Daoy (cell line): ENCODE data around the gene COL6A3. TPM values are rescaled to one million over a fixed set of nuclear protein-coding genes. Genes with fewer than 3 reads are reported as not detected.
A peak's percentile ranks its signal among the peaks of the same experiment; 100 is the strongest.

Experiments
- DNase-seq: peaks from one replicate; pipeline ENCODE4 v3.0.0-alpha.2; 2015; ENCODE audit warnings: low read depth
- total RNA-seq: library from RNA; depleted of rRNA; stranded (reverse); fragments of >200 nt; shearing (Covaris generic); gene quantifications from 2 replicates; pipeline ENCODE4 v1.2.3, GENCODE V29; 2014

COL6A3 gene
- total RNA-seq, 1 experiment from 2014 or later, result 296 TPM

DNA sequence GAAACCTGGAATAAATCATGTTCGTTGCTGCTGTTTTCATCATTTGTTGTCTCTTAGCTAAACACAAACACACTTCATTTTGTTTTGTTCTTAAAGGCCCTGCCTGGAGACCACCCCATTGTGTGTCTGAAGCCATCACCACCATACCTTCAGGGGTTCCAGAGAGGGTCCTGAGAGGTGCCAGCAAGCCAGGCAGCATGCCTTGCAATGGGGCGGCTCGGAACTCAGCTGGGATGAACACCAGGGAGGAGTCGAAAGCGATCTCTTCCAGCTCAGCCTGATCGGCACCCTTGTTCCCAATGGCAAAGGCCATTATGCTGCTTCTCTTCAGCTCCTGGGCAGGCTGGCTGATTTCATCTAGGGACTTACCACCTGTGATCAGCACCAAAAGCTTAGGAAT lies 33.2 kb downstream of the COL6A3 start:
- no peak for DNase-seq

DNA sequence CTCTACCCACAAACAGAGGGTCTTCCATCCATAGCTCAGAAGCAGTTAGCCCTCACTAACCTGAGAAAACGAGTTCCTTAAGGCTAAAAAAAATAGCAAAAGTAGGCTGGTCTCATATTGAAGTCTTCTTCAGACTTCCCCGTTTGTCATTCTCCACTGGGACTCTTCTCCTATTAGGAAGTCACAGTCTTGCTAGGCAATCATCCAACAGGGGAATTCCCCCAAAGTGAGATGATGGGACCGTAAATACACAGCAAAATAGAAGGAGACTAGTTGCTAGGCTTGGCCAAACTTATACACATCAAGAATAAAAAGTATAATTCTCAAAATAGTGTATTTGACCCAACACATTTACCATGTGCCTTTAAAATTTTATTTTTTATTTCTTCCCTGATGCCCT lies 34.3 kb downstream of the COL6A3 start:
- DNase-seq, result no peak

DNA sequence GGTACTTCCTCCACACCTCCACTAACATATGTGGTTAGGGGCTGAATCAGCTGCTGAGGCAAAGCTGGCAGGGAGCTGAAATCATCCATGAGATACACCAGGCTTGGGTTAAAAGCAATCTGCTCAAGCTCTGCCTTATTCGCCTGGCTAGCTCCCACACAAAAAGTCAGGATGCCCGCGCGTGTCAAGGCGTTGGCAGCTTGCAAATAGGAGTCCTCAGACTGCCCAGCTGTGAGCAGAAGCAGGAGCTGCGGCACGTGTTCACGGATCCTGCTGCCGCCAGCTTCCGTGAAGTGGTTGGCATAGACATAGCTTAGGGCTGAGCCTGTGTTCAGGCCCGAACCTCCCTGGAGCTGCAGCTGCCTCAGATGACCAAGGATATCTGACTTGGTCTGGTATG lies 35.3 kb downstream of the COL6A3 start:
- DNase-seq, result no peak

DNA sequence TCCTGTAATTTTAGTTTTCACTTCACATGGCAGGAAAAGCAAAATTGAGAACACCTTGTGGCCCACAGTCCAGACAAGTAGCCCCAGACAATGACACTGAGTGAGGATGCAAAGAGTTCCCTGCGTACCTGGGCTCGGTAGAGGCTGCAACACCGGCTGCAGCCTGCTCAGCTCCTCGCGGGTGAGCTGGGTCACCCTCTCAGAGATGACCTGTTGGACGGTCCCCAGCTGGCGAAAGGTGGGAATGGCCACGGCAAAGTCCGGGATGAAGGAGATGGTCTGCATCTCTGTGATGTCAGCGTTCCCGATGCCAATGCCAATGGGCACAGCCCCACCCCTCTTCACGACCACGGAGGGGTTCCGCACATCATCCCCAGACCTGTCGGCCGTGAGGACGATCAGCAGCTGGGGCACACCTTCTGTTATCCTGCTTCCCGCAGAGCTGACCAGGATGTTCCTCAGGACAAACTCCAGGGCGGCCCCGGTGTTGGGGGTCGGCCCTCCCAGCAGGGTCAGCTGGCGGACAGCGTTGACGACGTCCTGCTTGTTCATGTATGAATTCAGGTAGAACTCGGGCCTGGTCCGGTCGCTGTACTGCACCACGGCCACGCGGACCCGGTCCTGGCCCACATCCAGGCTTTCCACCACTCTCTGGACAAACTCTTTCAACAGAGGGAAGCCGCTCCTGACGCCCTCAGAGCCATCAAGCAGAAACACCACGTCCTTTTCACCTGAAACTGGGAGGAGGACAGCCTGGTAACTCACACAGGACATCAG lies 39.5 kb downstream of the COL6A3 start:
- DNase-seq, result no peak

DNA sequence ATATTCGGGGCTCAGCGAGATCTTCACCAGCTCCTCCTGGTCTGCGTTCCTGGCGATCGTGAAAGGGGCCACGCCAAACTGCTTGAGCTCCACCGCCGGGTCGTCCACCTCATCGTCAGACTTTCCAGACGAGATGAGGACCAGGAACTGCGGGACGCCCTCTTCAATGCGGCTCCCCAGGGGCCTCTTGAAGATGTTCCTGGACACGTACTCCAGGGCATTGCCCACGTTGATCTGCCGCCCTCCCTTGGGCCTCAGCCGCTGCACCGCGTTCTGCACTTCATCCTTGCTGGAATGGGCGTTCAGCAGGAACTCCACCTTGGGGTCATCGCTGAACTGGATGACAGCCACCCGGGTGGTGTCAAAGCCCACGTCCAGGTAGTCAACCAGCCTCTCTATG lies 42.1 kb downstream of the COL6A3 start:
- no peak for DNase-seq

DNA sequence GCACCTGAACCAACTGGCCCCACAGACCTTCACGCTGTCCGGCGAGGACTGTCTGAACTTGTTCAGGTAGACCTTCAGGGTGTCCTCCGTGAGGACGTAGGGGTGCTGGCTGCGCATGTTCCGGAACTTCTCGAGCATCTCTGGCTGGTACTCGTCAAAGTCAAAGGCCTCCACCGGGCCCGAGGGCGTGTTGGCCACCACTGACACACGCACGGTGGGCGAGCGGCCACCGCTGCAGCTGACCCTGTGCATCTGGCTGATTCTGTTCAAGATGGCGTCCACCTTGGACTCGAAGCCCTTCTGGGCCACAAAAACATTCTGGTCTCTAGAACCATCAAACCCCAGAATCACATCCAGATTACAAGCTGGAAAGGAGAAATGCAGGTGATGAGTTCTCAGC lies 48.3 kb downstream of the COL6A3 start:
- DNase-seq, result no peak

DNA sequence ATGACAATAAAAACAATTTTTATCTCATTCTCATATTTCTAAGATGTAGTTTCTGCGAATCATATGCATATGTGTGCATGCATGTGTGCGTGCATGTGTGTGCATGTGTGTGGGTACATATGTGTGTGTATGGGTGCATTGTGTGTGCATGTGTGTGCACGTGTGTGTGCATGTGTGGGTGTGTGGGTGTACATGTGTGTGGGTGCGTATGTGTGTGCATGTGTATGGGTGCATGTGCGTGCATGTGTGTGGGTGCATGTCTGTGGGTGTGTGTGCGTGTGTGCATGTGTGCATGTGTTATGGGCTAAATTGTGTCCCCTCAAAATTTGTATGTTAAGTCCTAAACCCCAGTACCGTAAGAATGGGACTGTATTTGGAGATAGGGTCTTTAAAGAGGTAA lies 49.3 kb downstream of the COL6A3 start:
- DNase-seq, result no peak

DNA sequence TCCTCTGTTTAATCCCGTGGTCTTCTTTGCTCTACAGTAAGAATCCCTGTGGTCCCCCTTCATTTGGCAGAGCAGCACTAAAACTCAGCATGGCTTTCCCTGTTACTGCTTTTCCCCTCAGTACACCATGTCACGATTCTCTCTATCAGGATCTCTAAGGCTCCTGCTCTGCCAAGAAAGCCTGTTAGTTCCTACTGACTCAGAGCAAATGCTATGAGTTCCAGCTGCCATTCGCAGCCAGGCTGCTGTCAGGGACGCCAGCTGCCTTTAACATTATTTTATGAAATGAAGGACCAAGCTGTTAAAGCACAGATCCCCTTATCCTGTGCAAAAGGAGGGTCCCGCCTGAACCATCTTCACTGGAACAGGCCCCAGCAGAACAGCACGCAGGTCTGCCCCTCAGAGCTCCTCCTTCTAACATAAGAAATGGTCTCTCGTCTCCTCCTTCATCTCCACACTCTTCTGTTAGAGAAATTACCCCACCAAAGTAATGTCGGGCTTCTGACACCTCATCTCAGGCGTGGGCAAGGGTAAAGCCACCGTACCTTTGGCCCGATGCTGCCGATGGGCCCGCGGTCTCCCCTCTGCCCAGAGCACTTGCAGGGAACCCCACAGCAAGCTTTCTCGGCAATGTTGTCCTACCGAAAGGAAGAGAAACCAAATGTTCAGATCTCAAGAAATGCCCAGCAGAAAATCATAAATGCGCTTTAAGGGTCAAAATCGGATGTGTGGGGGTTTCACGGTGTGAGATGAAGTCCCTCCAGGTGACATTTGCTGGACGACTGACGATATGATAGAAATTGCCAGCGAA lies 52.6 kb downstream of the COL6A3 start:
- no peak for DNase-seq

DNA sequence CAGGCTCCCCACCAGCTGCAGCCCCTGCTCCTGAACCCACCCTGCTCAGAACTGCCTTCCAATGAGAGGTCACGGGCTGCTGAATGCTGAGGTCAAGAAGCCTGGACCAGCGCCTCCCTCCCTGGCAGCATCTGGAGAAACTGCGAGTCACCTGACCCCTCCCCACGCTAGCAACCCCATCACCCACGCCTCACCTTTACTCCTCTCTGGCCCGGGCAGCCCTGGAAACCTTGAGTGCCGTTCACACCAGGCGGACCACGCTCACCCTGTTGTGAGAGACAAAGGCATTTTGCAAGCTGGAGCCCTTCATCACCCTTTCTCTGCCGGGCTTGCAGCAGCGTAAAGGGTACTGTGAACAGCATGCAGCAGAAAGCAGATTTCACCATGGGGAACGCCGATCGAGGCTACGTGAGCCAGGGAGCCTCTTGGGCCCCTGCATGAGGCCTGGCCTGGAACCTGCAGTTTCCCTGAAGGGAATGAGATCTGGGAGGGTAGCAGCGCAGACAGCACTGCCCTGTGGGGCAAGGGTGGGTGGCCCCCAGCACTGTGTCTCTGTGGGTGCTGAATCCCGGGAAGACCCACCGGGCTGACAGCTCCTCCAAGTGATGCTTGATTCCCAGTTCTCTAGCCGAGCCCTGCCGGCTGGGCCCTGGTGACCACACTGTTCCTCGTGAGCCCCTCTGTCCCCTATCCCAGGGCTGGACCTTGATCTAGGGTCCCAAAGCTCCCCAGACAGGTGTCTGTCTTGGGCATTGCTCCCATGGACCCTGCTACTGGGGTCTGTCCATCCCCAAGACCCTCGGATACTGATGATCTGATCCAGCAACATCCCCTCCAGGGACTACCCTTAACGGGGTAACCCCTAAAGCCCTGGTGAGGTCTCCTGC lies 53.8 kb downstream of the COL6A3 start:
- DNase-seq, result no peak

DNA sequence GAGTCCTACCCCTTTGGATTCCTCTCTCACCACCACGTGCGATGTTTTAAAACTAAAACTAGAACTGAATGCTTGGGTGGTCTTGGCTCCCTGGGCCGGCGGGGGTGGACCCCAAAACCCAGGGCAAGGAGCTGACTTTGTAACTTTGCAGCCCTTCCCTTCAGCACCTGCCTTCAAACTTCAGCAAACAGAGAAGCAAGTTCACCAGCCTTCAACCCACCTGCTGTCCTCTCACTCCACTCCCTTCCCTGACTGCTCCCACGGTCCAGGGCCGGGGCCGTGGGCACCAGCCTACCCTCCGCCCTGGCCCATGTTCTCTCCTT lies 54.5 kb downstream of the COL6A3 start:
- DNase-seq, result no peak

DNA sequence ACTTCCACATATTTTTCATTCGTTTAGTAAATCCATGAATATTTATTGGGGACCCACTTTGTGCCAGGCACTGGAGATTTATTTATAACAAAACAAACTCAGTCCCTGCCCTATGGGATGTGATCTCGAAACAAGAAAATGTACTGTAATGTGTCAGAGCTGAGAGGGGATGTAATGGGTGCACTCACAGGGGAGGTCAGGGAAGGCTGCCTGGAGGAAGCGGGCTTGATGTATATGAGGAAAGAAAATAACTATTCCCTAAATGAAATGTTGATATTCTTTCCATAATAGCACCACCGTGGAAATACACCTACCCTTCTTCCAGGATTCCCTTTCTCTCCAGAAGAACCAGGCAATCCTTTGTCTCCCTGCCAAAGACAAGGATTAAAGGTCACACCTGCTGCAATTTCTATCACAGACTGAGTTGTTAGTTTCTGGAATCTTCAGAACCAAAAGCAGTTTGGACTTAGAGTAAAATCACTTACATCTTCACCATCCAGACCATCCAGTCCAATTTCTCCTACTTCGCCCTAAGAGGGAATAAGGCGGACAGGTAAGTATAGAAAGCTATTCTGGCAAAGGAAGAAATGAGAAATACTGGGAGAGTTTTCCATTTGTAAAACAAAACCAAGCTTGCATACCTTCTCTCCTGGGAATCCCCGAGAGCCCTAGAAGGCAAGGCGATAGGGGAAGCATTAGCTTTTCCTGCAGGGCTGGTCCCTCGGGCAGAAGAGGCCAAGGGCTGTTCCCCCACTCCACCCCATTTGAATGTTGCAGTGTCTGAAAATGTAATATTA lies 55.0 kb downstream of the COL6A3 start:
- DNase-seq, result no peak

DNA sequence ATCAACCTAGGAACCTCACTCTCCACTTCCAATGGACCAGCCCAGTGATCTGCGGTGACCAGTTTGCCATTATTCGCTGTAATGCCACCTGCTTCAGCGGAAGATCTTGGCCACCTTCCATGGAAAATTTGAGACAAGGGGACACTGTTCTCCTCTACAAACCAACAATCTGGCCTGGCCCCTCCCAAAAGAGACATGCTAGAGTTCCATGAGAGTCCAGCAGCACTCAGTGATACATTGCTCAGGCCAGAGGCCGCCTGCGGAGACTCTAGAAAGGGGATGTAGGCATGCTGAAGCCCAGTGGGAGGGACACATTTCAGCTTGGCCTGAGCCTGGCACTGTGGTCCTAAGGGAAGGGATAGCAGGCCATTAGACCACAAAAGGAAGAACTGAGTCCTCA lies 58.3 kb downstream of the COL6A3 start:
- DNase-seq, result no peak

DNA sequence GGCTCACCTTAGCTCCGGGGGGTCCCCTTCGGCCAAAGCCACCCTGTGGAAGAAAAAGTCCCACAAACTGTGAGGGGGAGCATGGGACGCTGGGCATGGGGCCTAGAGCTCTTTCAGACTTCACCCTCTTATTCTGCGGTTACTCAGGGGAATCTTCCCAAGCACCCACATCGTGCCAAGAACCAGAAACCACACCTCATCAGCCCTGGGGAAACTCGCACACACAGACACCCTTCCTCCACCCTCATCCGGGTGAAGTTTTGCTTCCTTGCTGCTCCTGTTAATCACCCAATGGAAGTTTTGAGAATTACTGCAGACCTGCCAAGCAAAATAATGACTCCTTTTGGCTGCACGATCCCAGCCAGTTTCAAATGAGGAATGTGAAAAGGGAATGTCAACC lies 59.1 kb downstream of the COL6A3 start:
- DNase-seq, result peak; percentile 95

DNA sequence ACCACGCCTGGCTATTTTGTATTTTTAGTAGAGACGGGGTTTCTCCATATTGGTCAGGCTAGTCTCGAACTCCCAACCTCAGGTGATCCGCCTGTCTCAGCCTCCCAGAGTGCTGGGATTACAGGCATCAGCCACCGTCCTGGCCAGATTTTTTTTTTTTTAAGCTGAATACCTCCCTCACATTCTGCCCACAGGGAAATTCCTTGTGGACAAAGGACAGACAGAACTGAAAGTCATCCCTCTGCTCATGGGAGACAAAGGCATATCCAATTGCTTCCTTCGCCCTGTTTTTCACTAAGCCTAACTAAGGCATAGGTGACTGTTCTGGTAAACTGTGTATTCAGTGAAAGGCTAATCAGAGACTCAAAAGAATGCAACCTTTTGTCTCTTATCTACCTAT lies 59.8 kb downstream of the COL6A3 start:
- DNase-seq, result peak; percentile 67

DNA sequence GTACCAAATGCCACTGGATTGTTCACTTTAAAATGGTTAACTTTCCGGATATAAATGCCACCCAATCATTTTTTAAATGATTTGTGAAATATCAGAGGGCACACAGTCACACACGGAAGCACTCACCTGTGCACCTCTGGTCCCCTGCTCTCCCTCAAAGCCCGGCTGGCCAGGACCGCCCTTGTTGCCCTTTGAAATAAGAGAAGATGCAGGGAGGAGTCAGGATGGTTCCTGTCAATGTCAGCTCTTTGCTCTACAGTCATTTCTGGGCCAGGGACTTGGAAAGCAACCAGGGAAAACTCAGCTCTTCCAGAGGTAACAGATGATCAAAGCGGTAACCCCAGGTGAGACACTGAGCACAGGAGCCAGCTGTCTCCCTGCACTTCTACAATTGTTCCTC lies 60.7 kb downstream of the COL6A3 start:
- DNase-seq, result no peak

DNA sequence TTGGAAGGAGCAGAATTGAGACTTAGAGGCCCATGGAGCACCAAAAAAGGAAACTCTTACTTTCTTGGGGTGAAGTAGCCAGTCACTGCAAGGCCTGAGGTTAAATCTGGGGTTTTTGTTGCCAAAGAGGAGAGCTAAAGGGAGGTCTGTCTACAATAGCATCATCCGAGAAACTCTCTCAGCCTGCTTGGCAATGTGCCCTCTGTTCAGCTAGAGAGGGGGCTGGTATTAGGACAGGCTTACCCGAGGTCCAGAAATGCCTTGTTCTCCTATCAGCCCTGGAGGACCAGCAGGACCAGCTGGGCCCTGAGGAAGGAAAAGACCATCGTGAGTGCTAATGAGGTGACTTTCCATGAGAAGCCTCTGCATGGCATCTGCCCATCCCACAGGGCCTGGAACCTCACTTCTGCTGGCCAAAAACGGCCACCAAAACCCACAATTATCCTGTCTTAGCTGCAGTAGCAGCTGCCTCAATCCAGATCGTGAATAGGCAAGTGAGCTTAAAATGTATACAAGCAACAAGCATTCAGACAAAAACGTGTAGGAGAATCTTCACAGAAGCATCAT lies 61.6 kb downstream of the COL6A3 start:
- DNase-seq, result no peak

DNA sequence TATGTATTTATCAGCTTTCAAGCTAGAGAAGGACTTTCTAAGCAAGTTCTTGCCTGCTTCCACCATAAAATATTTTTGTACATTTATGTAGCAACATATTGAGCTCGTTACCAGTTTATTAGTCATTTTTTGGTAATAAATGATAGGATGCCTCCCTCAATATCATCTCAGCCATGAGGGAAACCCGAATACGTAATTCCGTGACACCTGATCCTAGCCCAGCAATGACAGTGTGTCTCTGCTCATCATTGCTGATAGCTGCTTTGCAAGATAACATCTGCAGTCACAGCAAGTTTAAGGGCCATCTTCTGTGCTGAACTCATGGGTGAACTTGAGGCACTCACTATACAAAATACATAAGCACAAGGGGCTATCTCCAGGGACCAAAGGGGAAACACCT lies 62.2 kb downstream of the COL6A3 start:
- no peak for DNase-seq

DNA sequence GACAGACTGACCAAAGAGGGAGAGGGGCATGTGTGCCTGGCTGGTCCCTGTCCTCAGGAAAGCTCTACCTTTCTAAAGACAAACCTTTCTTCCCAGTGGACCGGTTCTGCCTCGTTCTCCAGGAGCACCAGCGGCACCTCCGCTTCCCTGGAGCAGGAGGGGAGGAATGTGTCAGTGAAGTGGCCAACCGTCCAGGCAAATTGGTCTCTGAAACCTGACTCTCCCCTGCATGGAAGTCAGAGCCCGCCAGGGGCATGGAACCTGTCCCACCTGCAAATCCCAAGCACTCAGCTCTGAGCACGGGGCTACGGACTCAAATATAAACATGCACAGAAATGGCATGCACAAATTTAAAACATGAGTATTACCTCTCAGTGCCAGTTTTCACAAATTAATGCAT lies 62.9 kb downstream of the COL6A3 start:
- no peak for DNase-seq

DNA sequence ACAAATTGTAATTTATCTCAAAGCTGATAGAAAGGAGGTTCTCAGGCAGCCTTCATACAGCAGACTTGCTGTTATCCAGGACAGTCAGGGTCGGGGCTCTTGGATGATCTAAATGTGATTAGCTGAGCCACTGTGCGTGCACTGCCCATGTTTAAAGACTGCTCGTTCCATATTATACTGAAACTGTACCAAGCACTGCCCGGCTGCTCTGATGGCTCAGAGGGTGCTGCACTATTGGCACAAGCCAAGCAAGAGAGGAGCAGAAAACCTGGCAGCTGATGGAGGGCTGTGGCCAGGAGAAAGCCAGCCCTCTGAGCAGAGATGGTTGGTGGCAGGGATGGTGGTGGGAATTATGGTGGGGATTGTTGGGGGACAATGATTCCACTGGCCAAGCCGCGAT lies 63.4 kb downstream of the COL6A3 start:
- no peak for DNase-seq

DNA sequence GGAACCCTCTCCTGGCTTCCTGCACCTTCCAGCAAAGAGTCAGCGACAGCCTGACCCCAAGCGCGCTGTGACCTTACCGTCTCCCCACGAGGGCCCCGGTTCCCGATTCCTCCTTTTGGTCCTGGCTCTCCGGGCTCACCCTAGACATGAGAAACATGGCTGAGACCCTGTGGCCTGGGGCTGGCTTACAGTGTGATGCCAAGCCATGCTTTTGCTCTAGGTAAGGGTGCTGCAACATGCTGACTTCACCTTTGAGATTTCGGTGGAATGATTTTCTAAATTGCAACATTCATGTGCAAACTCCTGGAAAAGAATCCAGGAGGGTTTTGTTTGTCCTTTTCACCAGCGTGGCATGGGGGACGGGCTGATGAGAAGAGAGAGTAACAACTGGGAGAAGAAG lies 63.9 kb downstream of the COL6A3 start:
- DNase-seq, result no peak

DNA sequence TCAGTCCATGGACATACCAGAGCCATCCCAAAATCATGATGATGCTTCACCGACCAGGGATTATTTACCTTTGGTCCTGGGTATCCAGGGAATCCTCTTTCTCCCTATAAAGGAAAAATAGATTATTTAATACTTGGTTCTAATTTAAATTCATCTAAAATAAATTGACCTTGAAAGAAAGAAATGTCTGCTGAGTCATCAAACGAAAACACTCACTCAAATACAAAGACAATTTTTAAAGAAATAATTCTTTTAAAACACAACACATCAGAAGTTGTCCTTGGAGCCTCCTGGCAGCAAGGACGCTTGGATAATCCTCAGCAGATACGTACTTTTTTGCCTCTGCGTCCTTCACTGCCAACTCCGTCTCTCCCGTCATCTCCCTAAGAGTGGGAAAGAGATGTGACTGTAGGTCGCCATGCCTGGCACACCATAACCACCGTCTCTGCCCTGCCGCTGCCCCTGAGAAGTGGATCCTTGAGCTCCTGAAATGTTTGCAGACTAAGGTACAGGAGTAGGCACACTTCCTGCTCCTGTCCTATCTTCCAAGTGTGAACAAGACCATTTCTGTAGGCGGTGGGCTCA lies 65.6 kb downstream of the COL6A3 start:
- DNase-seq, result no peak
